ENCODE results near the gene NEURL3.

NEURL3 gene

GRCh38 chr2:96539215-96539920 lies 34.2 kb upstream of the NEURL3 start:
- no peak for DNase-seq (ENCODE audit: low read depth)

- DNase-seq (ENCODE audit: low read depth) = peak; percentile 81
These were observed 33.5 kb upstream of the NEURL3 start for GRCh38 chr2:96538487-96539214.

GRCh38 chr2:96537734-96538486 lies 32.8 kb upstream of the NEURL3 start:
- no peak for DNase-seq (ENCODE audit: low read depth)

- DNase-seq (ENCODE audit: low read depth) = peak; percentile 79
These were observed 32.0 kb upstream of the NEURL3 start for GRCh38 chr2:96537066-96537733.

GRCh38 chr2:96536445-96537065 lies 31.4 kb upstream of the NEURL3 start, which contains the start of gene ARID5A:
Gene ARID5A, plus strand, starts transcription at chr2:96536752. Its CDS starts 75 bp downstream, at chr2:96536827.
- peak; percentile 89 for DNase-seq (ENCODE audit: low read depth)

- no peak for DNase-seq (ENCODE audit: low read depth)
These were observed 30.2 kb upstream of the NEURL3 start for GRCh38 chr2:96535331-96535730.

- DNase-seq (ENCODE audit: low read depth) = no peak
These were observed 29.6 kb upstream of the NEURL3 start for GRCh38 chr2:96534701-96535181.

GRCh38 chr2:96534141-96534540 lies 29.0 kb upstream of the NEURL3 start:
- DNase-seq (ENCODE audit: low read depth) = no peak

- no peak for DNase-seq (ENCODE audit: low read depth)
These were observed 28.3 kb upstream of the NEURL3 start for GRCh38 chr2:96533292-96534073.

- DNase-seq (ENCODE audit: low read depth) = no peak
These were observed 27.6 kb upstream of the NEURL3 start for GRCh38 chr2:96532641-96533291.

- peak; percentile 83 for DNase-seq (ENCODE audit: low read depth)
These were observed 26.8 kb upstream of the NEURL3 start for GRCh38 chr2:96531872-96532505.

GRCh38 chr2:96531366-96531765 lies 26.2 kb upstream of the NEURL3 start:
- DNase-seq (ENCODE audit: low read depth) = no peak

GRCh38 chr2:96530474-96531357 lies 25.6 kb upstream of the NEURL3 start:
- no peak for DNase-seq (ENCODE audit: low read depth)

GRCh38 chr2:96530144-96530430 lies 24.9 kb upstream of the NEURL3 start:
- no peak for DNase-seq (ENCODE audit: low read depth)

GRCh38 chr2:96529376-96530143 lies 24.4 kb upstream of the NEURL3 start:
- no peak for DNase-seq (ENCODE audit: low read depth)

GRCh38 chr2:96528700-96529375 lies 23.7 kb upstream of the NEURL3 start:
- no peak for DNase-seq (ENCODE audit: low read depth)

GRCh38 chr2:96528006-96528699 lies 23.0 kb upstream of the NEURL3 start:
- peak; percentile 60 for DNase-seq (ENCODE audit: low read depth)
